Measurements from ENCODE around the gene RGS10. TPM values are rescaled to one million over a fixed set of nuclear protein-coding genes. Genes with fewer than 3 reads are reported as not detected.
A peak's percentile ranks its signal among the peaks of the same experiment; 100 is the strongest.

Gene RGS10
- total RNA-seq, 1 experiment from 2014 or later, result 16.6 TPM

DNA sequence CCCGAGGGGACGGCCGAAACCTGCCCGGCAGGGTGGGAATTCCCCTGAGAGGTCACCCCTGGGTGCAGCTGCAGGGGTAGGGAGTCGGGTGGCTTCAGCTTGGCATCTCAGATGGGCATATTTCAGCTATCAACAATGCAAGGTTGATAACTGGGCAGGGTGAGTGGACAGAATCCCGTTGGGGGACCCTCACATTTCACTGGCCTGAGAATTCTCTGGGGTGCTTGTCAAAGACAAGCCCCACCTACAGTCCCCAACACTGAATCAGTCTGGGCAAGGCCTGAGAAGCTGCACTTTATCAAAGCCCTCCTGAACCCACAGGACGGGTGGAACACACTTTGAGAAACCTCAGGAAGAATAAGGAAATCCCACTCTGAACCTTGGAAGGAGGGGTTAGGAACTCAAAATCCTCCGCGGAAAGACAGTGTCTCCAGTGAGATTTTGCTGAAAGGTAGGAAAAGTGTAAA lies 3.1 kb downstream of the RGS10 start:
- ChIA-PET POLR2A (ENCODE audit: low non-redundant PET) (no interaction called here), CTCF (interaction anchor here (0.7 kb wide), 1 partner anchor 69 kb away, joined by 3 read pairs; no protein-coding TSS in a partner anchor)
- intact Hi-C loops (cut with micrococcal nuclease; ENCODE audit: unreplicated experiment), result no loop called here
- Histone ChIP-seq H3K27me3 (replicated peaks; ENCODE audit: insufficient read depth, low read depth, low read length, poor library complexity) (no peaks in the 10 kb centered on the region), H3K36me3 (ENCODE audit: insufficient read depth, low read length, poor library complexity, severe bottlenecking) (no peaks in the 10 kb centered on the region), H3K9me3 (ENCODE audit: low read depth, low read length, poor library complexity, severe bottlenecking) (no peaks in the 10 kb centered on the region), H3K4me1 (ENCODE audit: insufficient read depth, low read length, poor library complexity, severe bottlenecking) (peaks cover 22% of the 10 kb centered on the region), H3K27ac (ENCODE audit: low read depth, low read length, poor library complexity, severe bottlenecking) (no peak overlapping the region), H3K4me3 (ENCODE audit: low read depth, low read length, poor library complexity, severe bottlenecking) (no peak overlapping the region)
- TF ChIP-seq EZH2 (IDR thresholded peaks at IDR 0.05; ENCODE audit: borderline replicate concordance, low read depth, low read length, poor library complexity, severe bottlenecking), result no peak
- TF ChIP-seq, protein P1, sequence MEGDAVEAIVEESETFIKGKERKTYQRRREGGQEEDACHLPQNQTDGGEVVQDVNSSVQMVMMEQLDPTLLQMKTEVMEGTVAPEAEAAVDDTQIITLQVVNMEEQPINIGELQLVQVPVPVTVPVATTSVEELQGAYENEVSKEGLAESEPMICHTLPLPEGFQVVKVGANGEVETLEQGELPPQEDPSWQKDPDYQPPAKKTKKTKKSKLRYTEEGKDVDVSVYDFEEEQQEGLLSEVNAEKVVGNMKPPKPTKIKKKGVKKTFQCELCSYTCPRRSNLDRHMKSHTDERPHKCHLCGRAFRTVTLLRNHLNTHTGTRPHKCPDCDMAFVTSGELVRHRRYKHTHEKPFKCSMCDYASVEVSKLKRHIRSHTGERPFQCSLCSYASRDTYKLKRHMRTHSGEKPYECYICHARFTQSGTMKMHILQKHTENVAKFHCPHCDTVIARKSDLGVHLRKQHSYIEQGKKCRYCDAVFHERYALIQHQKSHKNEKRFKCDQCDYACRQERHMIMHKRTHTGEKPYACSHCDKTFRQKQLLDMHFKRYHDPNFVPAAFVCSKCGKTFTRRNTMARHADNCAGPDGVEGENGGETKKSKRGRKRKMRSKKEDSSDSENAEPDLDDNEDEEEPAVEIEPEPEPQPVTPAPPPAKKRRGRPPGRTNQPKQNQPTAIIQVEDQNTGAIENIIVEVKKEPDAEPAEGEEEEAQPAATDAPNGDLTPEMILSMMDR (conservative IDR thresholded peaks at IDR 0.05; ENCODE audit: low read depth, low read length), result no peak
- BruUV-seq (replicated peaks), result no TSS peak
- no peak for DNase-seq (ENCODE audit: low spot score)

DNA sequence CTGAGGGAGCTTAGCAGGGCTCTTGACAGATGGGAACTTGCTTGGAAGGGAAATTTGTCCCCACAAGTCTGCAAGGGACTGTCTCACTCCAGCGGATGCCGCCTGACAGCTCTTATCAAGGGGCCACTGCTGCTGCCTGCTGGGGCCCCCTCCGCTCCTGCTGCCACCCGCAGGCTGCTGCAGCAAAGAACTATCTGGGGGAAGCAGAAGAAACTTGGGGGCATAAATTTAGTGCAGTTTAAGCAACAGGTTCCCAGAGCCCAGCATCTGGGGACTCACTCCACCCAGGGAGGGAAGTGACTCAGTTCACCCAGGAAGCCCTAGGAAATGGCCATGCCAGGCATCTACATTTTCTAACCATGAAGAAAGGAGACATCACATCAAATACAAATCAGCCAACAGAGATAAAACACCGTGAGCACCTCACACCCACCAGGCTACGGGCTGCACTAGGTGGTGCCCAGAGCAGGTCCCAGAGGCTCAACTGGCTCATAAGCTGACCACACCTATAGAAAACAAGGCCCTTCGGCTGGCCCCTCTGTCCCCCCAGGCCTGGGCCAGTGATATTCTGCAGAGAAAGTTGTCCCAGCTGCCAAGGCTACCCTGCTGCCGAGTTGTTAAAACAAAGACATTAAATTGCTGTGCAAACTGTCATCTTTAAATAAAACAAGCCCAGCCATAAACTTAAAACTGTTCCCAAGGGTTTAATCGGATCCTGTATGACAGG lies 3.7 kb downstream of the RGS10 start:
- intact Hi-C loops (cut with micrococcal nuclease; ENCODE audit: unreplicated experiment), result no loop called here

DNA sequence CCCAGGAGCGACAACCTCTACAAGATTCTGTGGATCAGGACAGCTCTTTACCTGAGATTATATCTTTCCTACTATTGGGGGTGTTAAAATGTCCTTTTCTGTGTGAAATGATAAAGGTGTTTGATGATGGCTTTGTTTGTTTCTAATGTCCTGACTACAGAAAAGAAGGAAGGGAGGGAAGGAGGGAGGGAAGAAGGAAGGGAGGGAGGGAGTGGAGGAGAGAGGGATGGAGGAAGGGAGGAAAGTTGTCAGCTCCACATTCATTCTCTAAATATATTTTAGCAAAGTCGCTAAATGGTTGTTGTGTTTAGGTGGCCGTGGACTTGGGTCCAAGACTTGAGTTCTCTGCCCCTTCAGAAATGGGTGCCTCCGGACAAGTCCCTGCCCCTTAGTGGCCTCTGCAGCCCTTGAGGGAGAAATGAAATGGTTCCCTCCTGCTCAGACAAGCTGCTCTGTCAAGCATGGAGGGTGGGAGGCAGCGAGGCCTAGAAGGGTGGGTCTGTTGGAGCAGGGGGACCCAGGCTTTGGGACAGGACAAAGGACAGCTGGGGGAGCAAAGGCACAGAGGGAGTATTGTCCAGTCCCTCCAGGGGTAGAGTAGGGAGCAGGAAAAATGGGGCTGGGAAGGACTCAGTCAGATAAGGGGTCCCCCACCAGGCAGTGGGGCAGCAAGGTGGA lies 4.4 kb downstream of the RGS10 start:
- BruUV-seq (replicated peaks), result no TSS peak
- no peak overlapping the region for H3K27ac ChIP-seq (ENCODE audit: low read depth, low read length, poor library complexity, severe bottlenecking)
- H3K4me3 ChIP-seq (ENCODE audit: low read depth, low read length, poor library complexity, severe bottlenecking), result no peak overlapping the region
- ChIA-PET CTCF (no interaction called here), POLR2A (ENCODE audit: low non-redundant PET) (no interaction called here)
- TF ChIP-seq, protein P1 (conservative IDR thresholded peaks at IDR 0.05; ENCODE audit: low read depth, low read length), result no peak
- no peak for TF ChIP-seq EZH2 (IDR thresholded peaks at IDR 0.05; ENCODE audit: borderline replicate concordance, low read depth, low read length, poor library complexity, severe bottlenecking)
- no peaks in the 10 kb centered on the region for H3K9me3 ChIP-seq (ENCODE audit: low read depth, low read length, poor library complexity, severe bottlenecking)
- DNase-seq (ENCODE audit: low spot score), result no peak
- H3K27me3 ChIP-seq (replicated peaks; ENCODE audit: insufficient read depth, low read depth, low read length, poor library complexity), result no peaks in the 10 kb centered on the region
- H3K4me1 ChIP-seq (ENCODE audit: insufficient read depth, low read length, poor library complexity, severe bottlenecking), result peaks cover 9% of the 10 kb centered on the region
- H3K36me3 ChIP-seq (ENCODE audit: insufficient read depth, low read length, poor library complexity, severe bottlenecking), result no peaks in the 10 kb centered on the region
- intact Hi-C loops (cut with micrococcal nuclease; ENCODE audit: unreplicated experiment), result no loop called here

More for the DNA sequence above, 3.7 kb downstream of the RGS10 start:
- BruUV-seq (replicated peaks), result no TSS peak
- no peaks in the 10 kb centered on the region for H3K36me3 ChIP-seq (ENCODE audit: insufficient read depth, low read length, poor library complexity, severe bottlenecking)
- no peak for DNase-seq (ENCODE audit: low spot score)
- CTCF ChIA-PET, result interaction anchor here (0.7 kb wide), 1 partner anchor 70 kb away, joined by 3 read pairs; no protein-coding TSS in a partner anchor
- POLR2A ChIA-PET (ENCODE audit: low non-redundant PET), result no interaction called here
- peaks cover 16% of the 10 kb centered on the region for H3K4me1 ChIP-seq (ENCODE audit: insufficient read depth, low read length, poor library complexity, severe bottlenecking)
- no peaks in the 10 kb centered on the region for H3K9me3 ChIP-seq (ENCODE audit: low read depth, low read length, poor library complexity, severe bottlenecking)
- no peak for TF ChIP-seq EZH2 (IDR thresholded peaks at IDR 0.05; ENCODE audit: borderline replicate concordance, low read depth, low read length, poor library complexity, severe bottlenecking)
- TF ChIP-seq, protein P1 (conservative IDR thresholded peaks at IDR 0.05; ENCODE audit: low read depth, low read length), result peak; percentile 24; the same call in 1 of the 2 replicates
- no peaks in the 10 kb centered on the region for H3K27me3 ChIP-seq (replicated peaks; ENCODE audit: insufficient read depth, low read depth, low read length, poor library complexity)
- H3K27ac ChIP-seq (ENCODE audit: low read depth, low read length, poor library complexity, severe bottlenecking), result no peak overlapping the region
- H3K4me3 ChIP-seq (ENCODE audit: low read depth, low read length, poor library complexity, severe bottlenecking), result no peak overlapping the region
